ENCODE results near the gene MRM3.
"Not testable (repeated sequence)": the region's sequence is repeated elsewhere in the genome, so short reads cannot be mapped to it uniquely, and the experiment has no call there.

DNA sequence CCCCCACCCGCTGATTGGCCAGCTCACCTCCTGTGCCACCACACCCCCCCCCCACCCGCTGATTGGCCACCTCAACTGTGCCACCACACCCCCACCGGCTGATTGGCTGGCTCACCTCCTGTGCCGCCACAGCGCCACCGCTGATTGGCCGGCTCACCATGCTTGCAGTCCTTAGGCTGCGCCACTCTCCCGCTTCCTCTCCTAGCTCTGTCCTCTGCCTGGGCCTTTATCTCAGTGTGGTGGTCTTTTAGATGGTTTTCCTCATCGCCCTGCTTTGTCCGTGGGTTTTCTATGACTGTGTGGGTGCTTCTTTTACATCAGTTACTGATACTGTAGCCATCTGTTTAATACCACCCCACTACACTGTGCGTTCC, 8.7 kb downstream of the MRM3 start:
- TF ChIP-seq, protein P1, sequence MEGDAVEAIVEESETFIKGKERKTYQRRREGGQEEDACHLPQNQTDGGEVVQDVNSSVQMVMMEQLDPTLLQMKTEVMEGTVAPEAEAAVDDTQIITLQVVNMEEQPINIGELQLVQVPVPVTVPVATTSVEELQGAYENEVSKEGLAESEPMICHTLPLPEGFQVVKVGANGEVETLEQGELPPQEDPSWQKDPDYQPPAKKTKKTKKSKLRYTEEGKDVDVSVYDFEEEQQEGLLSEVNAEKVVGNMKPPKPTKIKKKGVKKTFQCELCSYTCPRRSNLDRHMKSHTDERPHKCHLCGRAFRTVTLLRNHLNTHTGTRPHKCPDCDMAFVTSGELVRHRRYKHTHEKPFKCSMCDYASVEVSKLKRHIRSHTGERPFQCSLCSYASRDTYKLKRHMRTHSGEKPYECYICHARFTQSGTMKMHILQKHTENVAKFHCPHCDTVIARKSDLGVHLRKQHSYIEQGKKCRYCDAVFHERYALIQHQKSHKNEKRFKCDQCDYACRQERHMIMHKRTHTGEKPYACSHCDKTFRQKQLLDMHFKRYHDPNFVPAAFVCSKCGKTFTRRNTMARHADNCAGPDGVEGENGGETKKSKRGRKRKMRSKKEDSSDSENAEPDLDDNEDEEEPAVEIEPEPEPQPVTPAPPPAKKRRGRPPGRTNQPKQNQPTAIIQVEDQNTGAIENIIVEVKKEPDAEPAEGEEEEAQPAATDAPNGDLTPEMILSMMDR (IDR thresholded peaks at IDR 0.05) = not testable (repeated sequence)
- not testable (repeated sequence) for TF ChIP-seq POLR2A (IDR thresholded peaks at IDR 0.05)
